Activated B cell treated with CpG ODN at 0.5 μM for 24 hours (primary cell): ENCODE measurements around the gene BLVRB. TPM values are rescaled to one million over a fixed set of nuclear protein-coding genes. Genes with fewer than 3 reads are reported as not detected.
"Not testable (repeated sequence)": the region's sequence is repeated elsewhere in the genome, so short reads cannot be mapped to it uniquely, and the experiment has no call there.

ENCODE experiments used
- ATAC-seq: fragments of 200-7000 bp; cut with Tn5 transposase; one replicate; pipeline ENCODE4 v1.10.0; 2021; ENCODE audit warnings: low read depth, mild to moderate bottlenecking, moderate library complexity
- CTCF ChIA-PET: fragments of 350-600 bp; sonication (Branson Sonifier 250); formaldehyde crosslinking; loops from one replicate; lab custom pipeline; 2021; ENCODE audit warnings: antibody characterized with exemption; lab: Charles Lee
- POLR2A ChIA-PET: fragments of 350-600 bp; sonication (Branson Sonifier 250); formaldehyde crosslinking; loops from one replicate; lab custom pipeline; 2021; ENCODE audit warnings: antibody characterized with exemption; lab: Charles Lee
- DNase-seq: peaks from one replicate; pipeline ENCODE4 v3.0.0; 2022
- H3K27ac Mint-ChIP-seq: one replicate; pipeline ENCODE4 v1.8.0; 2020; ENCODE audit warnings: mixed read lengths
- H3K27me3 Mint-ChIP-seq: one replicate; pipeline ENCODE4 v1.8.0; 2021; ENCODE audit warnings: mixed read lengths
- H3K36me3 Mint-ChIP-seq: one replicate; pipeline ENCODE4 v1.8.0; 2021; ENCODE audit warnings: low read depth, mixed read lengths
- H3K4me1 Mint-ChIP-seq: one replicate; pipeline ENCODE4 v1.8.0; 2021; ENCODE audit warnings: mixed read lengths
- H3K4me3 Mint-ChIP-seq: one replicate; pipeline ENCODE4 v1.8.0; 2020; ENCODE audit warnings: mild to moderate bottlenecking, mixed read lengths
- H3K9me3 Mint-ChIP-seq: one replicate; pipeline ENCODE4 v1.8.0; 2020; ENCODE audit warnings: mixed read lengths
- intact Hi-C: fragments of 100-400 bp; cut with micrococcal nuclease; formaldehyde crosslinking; loops from one replicate; pipeline ENCODE4 v1.15.1; 2024
- total RNA-seq: library from RNA; stranded (reverse); gene quantifications from 2 replicates; pipeline ENCODE4 v1.2.3, GENCODE V29; 2022
- TF ChIP-seq, protein P1 (sequence below): fragments of 200-600 bp; IDR thresholded peaks from one replicate; pipeline ENCODE4 v1.8.0; 2022; ENCODE audit warnings: antibody characterized with exemption, mild to moderate bottlenecking

Gene BLVRB
- total RNA-seq, 1 donor from 2014 or later = 14.6 TPM

DNA sequence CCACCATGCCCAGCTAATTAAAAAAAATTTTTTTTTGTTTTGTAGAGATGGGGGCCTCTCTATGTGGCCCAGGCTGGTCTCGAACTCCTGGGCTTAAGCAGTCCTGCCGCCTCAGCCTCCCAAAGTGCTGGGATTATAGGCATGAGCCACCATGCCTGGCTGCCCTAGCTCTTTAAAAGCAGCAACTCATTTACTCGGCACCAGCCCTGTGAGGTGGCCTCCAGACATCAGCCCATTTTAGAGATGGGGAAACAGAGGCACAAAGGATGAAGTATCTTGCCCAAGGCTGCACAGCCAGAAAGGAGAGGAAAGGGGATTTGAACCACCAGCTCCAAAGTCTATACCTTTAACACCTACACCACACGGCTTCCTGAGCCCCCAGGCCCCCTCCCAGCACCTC is 52.7 kb downstream of the BLVRB start:
- DNase-seq = no peak
- Mint-ChIP-seq H3K9me3 (no peaks in the 10 kb centered on the region), H3K27ac (no peak overlapping the region), H3K4me1 (peaks cover 27% of the 10 kb centered on the region), H3K36me3 (no peaks in the 10 kb centered on the region), H3K27me3 (no peaks in the 10 kb centered on the region), H3K4me3 (no peak overlapping the region)
- intact Hi-C loops = no loop called here
- CTCF ChIA-PET = interaction anchor here (1.3 kb wide), 1 partner anchor 107 kb away, joined by 3 read pairs; no protein-coding TSS in a partner anchor
- no peak for ATAC-seq
- TF ChIP-seq, protein P1, sequence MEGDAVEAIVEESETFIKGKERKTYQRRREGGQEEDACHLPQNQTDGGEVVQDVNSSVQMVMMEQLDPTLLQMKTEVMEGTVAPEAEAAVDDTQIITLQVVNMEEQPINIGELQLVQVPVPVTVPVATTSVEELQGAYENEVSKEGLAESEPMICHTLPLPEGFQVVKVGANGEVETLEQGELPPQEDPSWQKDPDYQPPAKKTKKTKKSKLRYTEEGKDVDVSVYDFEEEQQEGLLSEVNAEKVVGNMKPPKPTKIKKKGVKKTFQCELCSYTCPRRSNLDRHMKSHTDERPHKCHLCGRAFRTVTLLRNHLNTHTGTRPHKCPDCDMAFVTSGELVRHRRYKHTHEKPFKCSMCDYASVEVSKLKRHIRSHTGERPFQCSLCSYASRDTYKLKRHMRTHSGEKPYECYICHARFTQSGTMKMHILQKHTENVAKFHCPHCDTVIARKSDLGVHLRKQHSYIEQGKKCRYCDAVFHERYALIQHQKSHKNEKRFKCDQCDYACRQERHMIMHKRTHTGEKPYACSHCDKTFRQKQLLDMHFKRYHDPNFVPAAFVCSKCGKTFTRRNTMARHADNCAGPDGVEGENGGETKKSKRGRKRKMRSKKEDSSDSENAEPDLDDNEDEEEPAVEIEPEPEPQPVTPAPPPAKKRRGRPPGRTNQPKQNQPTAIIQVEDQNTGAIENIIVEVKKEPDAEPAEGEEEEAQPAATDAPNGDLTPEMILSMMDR = no peak
- POLR2A ChIA-PET = interaction anchor here (0.9 kb wide), 1 partner anchor 9 kb away, joined by 3 read pairs; no protein-coding TSS in a partner anchor

GRCh38 chr19:40411958-40412499 is 53.5 kb downstream of the BLVRB start:
- POLR2A ChIA-PET = interaction anchor here (0.9 kb wide), 1 partner anchor 8 kb away, joined by 3 read pairs; no protein-coding TSS in a partner anchor
- H3K4me3 Mint-ChIP-seq = no peak overlapping the region
- intact Hi-C loops = no loop called here

GRCh38 chr19:40411125-40411842 is 54.3 kb downstream of the BLVRB start:
- peak; percentile 35 for ATAC-seq
- Mint-ChIP-seq H3K27ac (no peak overlapping the region), H3K27me3 (no peaks in the 10 kb centered on the region), H3K9me3 (no peaks in the 10 kb centered on the region), H3K36me3 (no peaks in the 10 kb centered on the region), H3K4me1 (peaks cover 27% of the 10 kb centered on the region), H3K4me3 (no peak overlapping the region)
- DNase-seq = no peak
- POLR2A ChIA-PET = interaction anchor here (1.2 to 2.9 kb wide), 2 partner anchors 10 to 15 kb away, joined by 3 to 14 read pairs; no protein-coding TSS in a partner anchor
- TF ChIP-seq, protein P1 = no peak
- CTCF ChIA-PET = interaction anchor here (0.7 kb wide), 1 partner anchor 10 kb away, joined by 3 read pairs; no protein-coding TSS in a partner anchor
- intact Hi-C loops = no loop called here

More at GRCh38 chr19:40411958-40412499, 53.5 kb downstream of the BLVRB start:
- no peak for DNase-seq
- Mint-ChIP-seq H3K36me3 (no peaks in the 10 kb centered on the region), H3K9me3 (no peaks in the 10 kb centered on the region), H3K4me1 (peaks cover 29% of the 10 kb centered on the region), H3K27me3 (no peaks in the 10 kb centered on the region), H3K27ac (no peak overlapping the region)
- TF ChIP-seq, protein P1 = no peak
- CTCF ChIA-PET = no interaction called here
- ATAC-seq = no peak

GRCh38 chr19:40410030-40410389 is 55.5 kb downstream of the BLVRB start:
- TF ChIP-seq, protein P1 = no peak
- Mint-ChIP-seq H3K9me3 (no peaks in the 10 kb centered on the region), H3K27me3 (no peaks in the 10 kb centered on the region), H3K27ac (peak overlapping the region; percentile 6), H3K4me3 (no peak overlapping the region), H3K4me1 (peaks cover 29% of the 10 kb centered on the region), H3K36me3 (no peaks in the 10 kb centered on the region)
- ChIA-PET CTCF (no interaction called here), POLR2A (interaction anchor here (0.8 to 2.9 kb wide), 2 partner anchors 9 to 11 kb away, joined by 3 to 14 read pairs; no protein-coding TSS in a partner anchor)
- intact Hi-C loops = no loop called here
- ATAC-seq (peak; percentile 45), DNase-seq (no peak)

DNA sequence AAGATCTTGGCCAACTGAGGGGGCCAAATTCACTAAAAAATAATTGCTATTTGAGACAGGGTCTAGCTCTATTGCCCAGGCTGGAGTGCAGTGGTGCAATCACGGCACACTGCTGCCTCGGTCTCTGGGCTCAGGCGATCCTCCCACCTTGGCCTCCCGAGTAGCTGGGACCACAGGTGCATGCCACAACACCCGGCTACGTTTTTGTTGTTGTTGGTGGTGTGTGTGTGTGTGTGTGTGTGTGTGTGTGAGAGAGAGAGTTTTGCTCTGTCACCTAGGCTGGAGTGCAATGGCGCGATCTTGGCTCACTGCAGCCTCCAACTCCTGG is 57.0 kb downstream of the BLVRB start:
- H3K27ac Mint-ChIP-seq, ATAC-seq, H3K4me3 Mint-ChIP-seq, H3K36me3 Mint-ChIP-seq, H3K9me3 Mint-ChIP-seq, DNase-seq, intact Hi-C loops, H3K27me3 Mint-ChIP-seq: not testable (repeated sequence)
- POLR2A ChIA-PET = interaction anchor here (0.5 kb wide), 1 partner anchor 988 kb away, joined by 3 read pairs; no protein-coding TSS in a partner anchor
- peaks cover 33% of the 10 kb centered on the region for H3K4me1 Mint-ChIP-seq
- CTCF ChIA-PET = interaction anchor here (1.0 kb wide), 1 partner anchor 104 kb away, joined by 3 read pairs; no protein-coding TSS in a partner anchor
